ENCODE results near the gene MRPL38. TPM values are rescaled to one million over a fixed set of nuclear protein-coding genes. Genes with fewer than 3 reads are reported as not detected.
A peak's percentile ranks its signal among the peaks of the same experiment; 100 is the strongest.

The MRPL38 gene
- total and polyA plus RNA-seq, 2 of the 8 experiments (the other 6 are each of a cell fraction or from before 2014, with no cell fraction given), result 78.4 to 125 TPM

- Histone ChIP-seq H3K56ac (replicated peaks; ENCODE audit: insufficient read length, low read depth, low read length) (no peak overlapping the region), H2BK120ac (replicated peaks; ENCODE audit: low read depth, low read length) (peak overlapping the region; percentile 18), H3K27me3 (replicated peaks in 1 of 4; ENCODE audit: control insufficient read depth in 3 of 4, extremely low read depth in 1 of 4, insufficient read depth in 3 of 4, low read length in 3 of 4) (peaks cover 10 to 31% (median 24%) of the 10 kb centered on the region in 4 experiments), H2BK15ac (ENCODE audit: low read length) (peak overlapping the region; percentile 1; the same call in 1 of the 2 replicates), H3K4ac (replicated peaks; ENCODE audit: insufficient read length, low read depth, low read length) (peak overlapping the region; percentile 34), H3K79me1 (ENCODE audit: low read depth, low read length) (no peaks in the 10 kb centered on the region), H3K4me3 (ENCODE audit: extremely low read depth in 1 of 4, insufficient read depth in 2 of 4, low read depth in 3 of 4, low read length in 4 of 4) (peak overlapping the region; percentile 40 to 72 (median 66)), H3K9ac (replicated peaks in 1 of 4; ENCODE audit: extremely low read depth in 1 of 4, low read depth in 3 of 4, low read length in 3 of 4) (peak overlapping the region in 2 of 4 experiments; percentile 6 to 53; a peak in 4 of 7 replicates), H2BK5ac (ENCODE audit: low read depth, low read length) (no peak overlapping the region), H3K79me2 (ENCODE audit: control insufficient read depth in 1 of 2, insufficient read depth in 2 of 2, low read length in 2 of 2) (no peaks in the 10 kb centered on the region), H3K14ac (ENCODE audit: insufficient read length) (no peak overlapping the region), H3K18ac (ENCODE audit: extremely low read depth, low read length) (peak overlapping the region; percentile 1), H3K36me3 (ENCODE audit: control insufficient read depth in 2 of 4, insufficient read depth in 4 of 4, low read length in 3 of 4) (no peaks in the 10 kb centered on the region), H3K4me1 (replicated peaks in 1 of 4; ENCODE audit: control insufficient read depth in 3 of 4, insufficient read depth in 4 of 4, low read length in 3 of 4) (peaks cover 0 to 25% (median 13%) of the 10 kb centered on the region in 4 experiments; a peak in 6 of 7 replicates), H4K20me1 (replicated peaks in 1 of 2; ENCODE audit: control insufficient read depth in 1 of 2, insufficient read depth in 2 of 2, low read length in 2 of 2) (peaks cover 0 to 3% of the 10 kb centered on the region in 2 experiments), H3K9me3 (ENCODE audit: insufficient read depth in 2 of 2, low read depth in 1 of 2, low read length in 1 of 2) (no peaks in the 10 kb centered on the region), H4K5ac (ENCODE audit: insufficient read length, low read depth, low read length) (no peak overlapping the region), H2BK12ac (ENCODE audit: low read depth, low read length) (peak overlapping the region; percentile 71; the same call in 1 of the 2 replicates), H3K27ac (ENCODE audit: low read depth, low read length) (no peak overlapping the region), H3K23ac (ENCODE audit: insufficient read length) (no peak overlapping the region), H2AFZ (ENCODE audit: low read length) (peak overlapping the region; percentile 54), H2BK20ac (ENCODE audit: low read length) (0 out of 2 replicates have a peak overlapping the region, but pooled peaks have one; percentile 32), H4K91ac (replicated peaks; ENCODE audit: insufficient read length, low read length) (peak overlapping the region; percentile 26), H2AK5ac (ENCODE audit: low read depth, low read length) (peak overlapping the region; percentile 5; the same call in 1 of the 2 replicates), H4K8ac (ENCODE audit: extremely low read depth, insufficient read depth, low read length) (peak overlapping the region; percentile 88; the same call in 1 of the 2 replicates), H3K23me2 (ENCODE audit: low read depth, low read length) (peaks cover 15% of the 10 kb centered on the region; the same call in 1 of the 2 replicates), H3K4me2 (ENCODE audit: insufficient read depth in 1 of 2, low read depth in 2 of 2, low read length in 2 of 2) (peak overlapping the region; percentile 73 to 94)
- WGBS, 2 experiments (ENCODE audit: extremely low coverage in 1 of 2, insufficient coverage in 1 of 2, insufficient read length in 1 of 2, insufficient replicate concordance in 2 of 2, low coverage in 1 of 2, low lambda C conversion rate in 2 of 2, missing lambda C conversion rate in 1 of 2), result 25% methylated on average over 41 of the region's 41 CpGs; no CpG with 5 or more reads in 1 of the 2 experiments
- FAIRE-seq, result no peak
- ChIA-PET POLR2A (ENCODE audit: partially characterized antibody) (interaction anchor here (1.0 to 12.1 kb wide), 11 partner anchors 10 to 113 kb away, joined by 3 to 143 read pairs (median 5); partner anchors contain the start of genes TRIM65, UNC13D and WBP2), CTCF (ENCODE audit: partially characterized antibody) (interaction anchor here (0.6 to 11.3 kb wide), 14 partner anchors 10 to 614 kb away, joined by 3 to 157 read pairs (median 4); partner anchors contain the start of gene TRIM65)
- DNase-seq (ENCODE audit: low read depth in 1 of 2, low spot score in 2 of 2), result peak in 1 of 2 experiments; percentile 70
- no peak for TF ChIP-seq RBBP5 (IDR thresholded peaks at IDR 0.05; ENCODE audit: borderline replicate concordance, low read depth, low read length)
- TF ChIP-seq SUZ12 (IDR thresholded peaks at IDR 0.05; ENCODE audit: low read length), result peak; percentile 69
- TF ChIP-seq EZH2 (IDR thresholded peaks at IDR 0.05; ENCODE audit: low read depth, low read length, severe bottlenecking), result peak; percentile 23
- no peak for TF ChIP-seq USF2 (IDR thresholded peaks at IDR 0.05; ENCODE audit: low read length)
- no peak for TF ChIP-seq ASH2L (IDR thresholded peaks at IDR 0.05; ENCODE audit: low read length)
- TF ChIP-seq KDM4A (IDR thresholded peaks at IDR 0.05; ENCODE audit: low read depth, low read length, severe bottlenecking), result no peak
- no peak for TF ChIP-seq CTBP2 (IDR thresholded peaks at IDR 0.05; ENCODE audit: borderline replicate concordance, insufficient read depth, insufficient read length, low read length)
- TF ChIP-seq POU5F1 (IDR thresholded peaks at IDR 0.05; ENCODE audit: low read depth, low read length), result no peak
Measured at GRCh38 chr17:75876938-75877751, 27.5 kb downstream of the MRPL38 start.
